Right ventricle myocardium superior (tissue), 1 donor: ENCODE data around the gene ENPP7. TPM values are rescaled to one million over a fixed set of nuclear protein-coding genes. Genes with fewer than 3 reads are reported as not detected.

Experiments used
- ATAC-seq: fragments of 200-7000 bp; cut with Tn5 transposase; one replicate; pipeline ENCODE4 v1.9.1; 2020; ENCODE audit warnings: mild to moderate bottlenecking; ENCODE audit not compliant: poor library complexity
- DNase-seq: peaks from one replicate; pipeline ENCODE4 v3.0.0-alpha.2; 2020
- intact Hi-C: fragments of 100-400 bp; cut with DNase I; formaldehyde crosslinking; loops from one replicate; pipeline ENCODE4 v1.11.2; 2022
- microRNA-seq: library from miRNA; unstranded; fragments of <30 nt; microRNA quantifications from one replicate; pipeline ENCODE4 v1.2.0, GENCODE V29; 2020
- total RNA-seq: library from RNA; stranded (reverse); fragmentation: NEBNext Ultra II Directional; extraction: Animal tissue kit (Norgen Biotek cat#: 25700); gene quantifications from one replicate; pipeline ENCODE4 v1.2.1, GENCODE V29; 2021
- donor health status: DM: no; HTN: yes; CAD: no; lungs with severe emphysema.

Gene ENPP7
- total RNA-seq, 1 donor from 2014 or later = not detected

DNA sequence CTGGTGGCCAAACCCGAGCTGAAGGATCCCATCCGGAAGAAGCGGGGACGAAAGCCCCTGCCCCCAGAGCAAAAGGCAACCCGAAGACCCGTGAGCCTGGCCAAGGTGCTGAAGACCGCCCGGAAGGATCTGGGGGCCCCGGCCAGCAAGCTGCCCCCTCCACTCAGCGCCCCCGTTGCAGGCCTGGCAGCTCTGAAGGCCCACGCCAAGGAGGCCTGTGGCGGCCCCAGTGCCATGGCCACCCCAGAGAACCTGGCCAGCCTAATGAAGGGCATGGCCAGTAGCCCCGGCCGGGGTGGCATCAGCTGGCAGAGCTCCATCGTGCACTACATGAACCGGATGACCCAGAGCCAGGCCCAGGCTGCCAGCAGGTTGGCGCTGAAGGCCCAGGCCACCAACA lies 53.1 kb downstream of the ENPP7 start:
- DNase-seq (peak; percentile 24), ATAC-seq (no peak)
- intact Hi-C loops = loop anchor here (10.0 kb wide), 1 partner anchor 131 kb away; no protein-coding TSS in a partner anchor

DNA sequence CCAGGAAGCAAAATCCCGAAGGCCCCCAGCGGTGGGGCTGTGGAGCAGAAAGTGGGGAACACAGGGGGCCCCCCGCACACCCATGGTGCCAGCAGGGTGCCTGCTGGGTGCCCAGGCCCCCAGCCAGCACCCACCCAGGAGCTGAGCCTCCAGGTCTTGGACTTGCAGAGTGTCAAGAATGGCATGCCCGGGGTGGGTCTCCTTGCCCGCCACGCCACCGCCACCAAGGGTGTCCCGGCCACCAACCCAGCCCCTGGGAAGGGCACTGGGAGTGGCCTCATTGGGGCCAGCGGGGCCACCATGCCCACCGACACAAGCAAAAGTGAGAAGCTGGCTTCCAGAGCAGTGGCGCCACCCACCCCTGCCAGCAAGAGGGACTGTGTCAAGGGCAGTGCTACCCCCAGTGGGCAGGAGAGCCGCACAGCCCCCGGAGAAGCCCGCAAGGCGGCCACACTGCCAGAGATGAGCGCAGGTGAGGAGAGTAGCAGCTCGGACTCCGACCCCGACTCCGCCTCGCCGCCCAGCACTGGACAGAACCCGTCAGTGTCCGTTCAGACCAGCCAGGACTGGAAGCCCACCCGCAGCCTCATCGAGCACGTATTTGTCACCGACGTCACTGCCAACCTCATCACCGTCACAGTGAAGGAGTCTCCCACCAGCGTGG lies 53.7 kb downstream of the ENPP7 start:
- ATAC-seq (no peak), DNase-seq (no peak)
- intact Hi-C loops = loop anchor here (10.0 kb wide), 1 partner anchor 130 kb away; no protein-coding TSS in a partner anchor

DNA sequence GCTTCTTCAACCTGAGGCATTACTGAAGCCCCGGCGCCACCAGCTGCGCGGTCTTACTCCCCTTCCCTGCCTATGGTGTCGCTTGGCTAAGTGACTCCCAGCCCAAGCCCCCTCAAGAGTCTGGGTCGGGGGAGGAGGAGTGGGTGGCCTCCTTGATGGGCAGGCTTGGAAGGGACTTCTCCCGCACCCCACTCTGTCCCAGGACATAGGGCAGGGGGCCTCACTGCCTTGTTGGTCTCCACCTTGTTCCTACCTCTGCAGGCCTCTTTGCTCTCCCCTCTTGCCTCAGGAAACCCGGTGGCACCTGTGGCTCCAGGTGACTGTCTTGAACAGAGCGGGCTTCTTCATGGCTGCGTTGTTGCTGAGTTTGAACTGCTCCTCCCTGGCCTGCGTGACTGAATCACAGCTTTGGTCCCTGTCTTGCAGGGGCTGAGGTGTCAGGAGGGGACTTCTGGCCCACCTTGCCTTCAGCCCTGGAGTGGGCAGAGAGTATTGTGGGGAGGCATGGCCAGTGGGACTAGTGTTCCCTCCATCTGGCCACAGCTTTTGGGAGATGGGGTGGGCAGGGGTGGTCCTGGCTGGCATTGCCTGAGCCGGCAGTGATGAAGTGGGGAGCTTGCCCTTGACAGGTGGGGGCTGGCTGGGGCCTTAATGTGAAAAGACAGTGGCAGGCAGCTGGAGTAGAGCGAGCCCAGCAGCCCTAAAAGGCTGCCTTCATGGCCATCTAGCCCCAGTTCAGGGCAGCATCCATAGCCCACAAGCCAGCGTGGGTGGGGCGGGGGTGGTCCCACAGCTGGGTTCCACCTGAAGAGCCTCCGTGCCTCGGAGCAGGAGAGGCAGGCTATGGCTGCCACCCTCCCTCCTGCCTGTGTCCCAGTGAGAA lies 54.5 kb downstream of the ENPP7 start:
- no peak for ATAC-seq
- intact Hi-C loops = loop anchor here (10.0 kb wide), 1 partner anchor 130 kb away; no protein-coding TSS in a partner anchor
- DNase-seq = peak; percentile 34

DNA sequence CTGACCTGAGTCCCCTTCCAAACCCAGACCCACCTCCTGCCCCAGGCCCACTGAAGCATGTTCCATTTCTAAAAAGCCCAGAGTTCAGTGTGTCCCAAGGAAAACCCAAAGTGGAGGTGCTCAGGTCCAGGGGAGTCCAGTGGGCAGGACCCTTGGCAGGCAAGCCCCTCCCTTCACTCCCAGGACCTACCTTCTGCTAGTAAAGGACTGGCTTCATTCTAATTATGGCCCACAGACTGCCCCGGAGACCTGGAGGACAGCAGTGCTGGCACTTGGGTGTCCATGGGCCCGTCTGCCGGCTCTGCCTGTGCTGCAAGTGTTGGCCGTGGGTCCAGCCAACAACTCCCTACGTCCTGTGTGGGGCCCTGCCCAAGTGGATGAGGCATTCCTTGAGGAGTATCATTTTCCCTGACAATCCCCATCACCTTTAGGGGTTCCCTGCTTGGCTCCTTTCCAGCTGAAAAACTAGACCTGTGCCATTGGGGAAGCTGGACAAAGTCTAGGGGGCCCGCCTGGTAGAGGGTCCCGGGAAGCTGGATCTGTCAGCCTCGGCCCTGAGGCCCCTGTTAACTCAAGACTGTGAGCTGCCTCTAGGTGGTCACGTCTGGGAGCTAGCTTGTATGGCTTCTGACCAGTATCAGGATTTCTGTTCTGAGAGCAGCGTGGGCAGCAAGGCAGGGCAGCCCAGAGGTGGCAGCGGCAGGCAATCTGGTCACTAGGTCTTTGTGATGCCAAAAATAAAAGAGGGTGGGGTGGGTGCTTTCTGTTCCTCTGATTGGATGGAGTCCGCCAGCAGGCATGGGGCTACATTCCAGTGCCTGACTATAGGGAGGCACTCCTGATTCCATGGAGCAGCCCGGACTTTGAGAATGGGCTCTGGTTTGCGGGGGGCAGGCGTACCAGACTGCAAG lies 55.4 kb downstream of the ENPP7 start:
- peak; percentile 29 for DNase-seq
- intact Hi-C loops = loop anchor here (10.0 kb wide), 1 partner anchor 129 kb away; no protein-coding TSS in a partner anchor
- peak; percentile 54 for ATAC-seq

DNA sequence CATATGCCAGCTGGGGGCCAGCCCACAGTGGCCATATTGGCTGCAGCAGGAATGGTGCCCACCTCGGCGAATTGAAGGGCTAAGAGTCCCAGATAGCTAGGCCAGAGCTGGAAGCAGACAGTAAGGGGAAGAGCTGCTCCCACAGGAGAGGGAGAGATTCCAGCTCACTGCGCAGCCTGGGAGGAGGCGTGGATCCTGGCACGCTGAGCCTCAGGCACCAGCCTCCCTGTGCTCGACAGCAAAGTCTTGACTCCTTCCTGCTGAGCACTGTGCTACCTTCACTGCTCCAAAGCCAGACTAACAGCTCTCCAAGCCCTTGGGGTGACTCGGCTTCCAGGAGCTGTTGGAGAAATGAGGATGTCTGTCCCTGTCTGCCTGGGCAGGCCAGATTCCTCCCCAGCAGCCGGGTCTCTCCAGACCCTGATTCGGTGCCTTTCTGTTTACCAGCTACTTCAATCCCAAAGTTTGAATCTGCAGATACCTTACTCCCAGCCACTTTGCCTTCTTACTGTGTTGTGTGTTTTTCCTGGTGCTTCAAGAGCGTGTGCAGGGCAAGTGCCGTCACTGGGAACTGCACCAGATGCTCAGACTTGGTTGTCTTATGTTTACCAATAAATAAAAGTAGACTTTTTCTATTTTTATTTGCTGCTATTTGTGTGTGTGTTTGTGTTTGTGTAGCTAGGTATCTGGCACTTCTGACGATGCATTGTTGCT lies 56.3 kb downstream of the ENPP7 start:
- intact Hi-C loops = loop anchor here (10.0 kb wide), 1 partner anchor 128 kb away; no protein-coding TSS in a partner anchor
- ATAC-seq (no peak), DNase-seq (no peak)

DNA sequence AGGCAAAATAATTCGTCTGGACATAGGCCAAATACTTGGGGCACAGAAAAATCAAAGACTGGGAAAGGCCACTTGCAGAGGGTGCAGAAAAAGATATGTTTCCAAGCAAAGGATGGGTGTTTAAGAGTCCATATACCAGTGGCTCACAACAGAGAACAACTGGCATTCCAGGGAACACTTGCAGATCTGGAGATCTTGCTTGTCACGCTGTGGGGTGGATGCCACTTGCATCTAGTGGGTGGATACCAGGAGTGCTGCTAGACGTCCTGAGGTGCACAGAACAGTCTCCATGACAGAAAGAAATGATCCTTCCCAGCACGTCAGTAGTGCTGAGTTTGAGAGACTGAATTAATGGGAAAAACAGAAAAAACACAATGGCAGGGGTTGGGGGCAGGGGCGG lies 57.7 kb downstream of the ENPP7 start:
- DNase-seq (peak; percentile 2), ATAC-seq (no peak)
- intact Hi-C loops = loop anchor here (10.0 kb wide), 1 partner anchor 126 kb away; no protein-coding TSS in a partner anchor

DNA sequence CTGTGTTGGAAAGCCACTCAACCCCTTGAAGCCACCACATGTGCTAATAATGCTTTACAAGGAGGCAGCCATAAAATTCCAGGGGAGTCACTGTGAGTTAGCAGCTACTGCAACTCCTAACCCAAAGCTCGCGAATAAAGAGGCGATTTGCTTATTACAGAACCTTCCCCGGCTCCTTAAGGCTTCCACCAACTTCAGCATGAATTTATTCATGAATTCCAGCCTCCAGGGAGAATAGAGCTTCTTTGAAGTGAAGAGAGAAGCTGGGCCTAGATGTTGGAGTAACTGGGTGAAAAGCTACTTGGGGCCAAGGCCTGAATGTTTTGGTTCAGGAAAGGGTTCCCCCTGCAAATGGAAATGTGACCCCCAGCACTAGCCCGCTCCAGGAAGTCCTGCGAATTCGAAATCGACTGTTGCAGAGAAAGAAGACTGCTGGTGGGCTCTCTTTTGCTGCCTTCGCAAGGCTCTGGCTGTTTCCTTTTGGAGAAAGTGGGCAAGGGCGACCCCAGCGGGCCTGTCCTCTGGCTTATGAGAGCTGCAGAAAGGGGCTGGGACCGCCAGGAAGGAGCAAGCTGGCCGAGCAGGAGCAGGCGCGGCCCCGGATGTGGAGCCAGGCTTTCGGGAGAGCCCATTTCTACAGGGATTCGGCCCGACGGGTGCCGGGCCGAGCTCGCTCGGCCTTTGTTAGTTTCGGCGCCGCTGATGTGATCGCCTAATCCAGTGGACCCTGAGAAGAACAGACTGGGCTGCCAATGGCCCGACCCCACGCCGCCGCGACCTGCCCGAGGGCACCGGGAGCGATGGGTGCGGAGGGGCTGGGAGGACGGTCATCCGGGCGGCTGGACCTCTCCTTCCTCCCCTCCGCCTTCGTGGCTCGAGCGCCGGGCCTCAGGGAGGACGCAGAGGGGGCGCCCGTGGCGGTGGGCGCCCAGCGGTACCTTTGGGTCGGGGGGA lies 58.5 kb downstream of the ENPP7 start:
- ATAC-seq = peak; percentile 13
- intact Hi-C loops = loop anchor here (10.0 kb wide), 1 partner anchor 126 kb away; no protein-coding TSS in a partner anchor

DNA sequence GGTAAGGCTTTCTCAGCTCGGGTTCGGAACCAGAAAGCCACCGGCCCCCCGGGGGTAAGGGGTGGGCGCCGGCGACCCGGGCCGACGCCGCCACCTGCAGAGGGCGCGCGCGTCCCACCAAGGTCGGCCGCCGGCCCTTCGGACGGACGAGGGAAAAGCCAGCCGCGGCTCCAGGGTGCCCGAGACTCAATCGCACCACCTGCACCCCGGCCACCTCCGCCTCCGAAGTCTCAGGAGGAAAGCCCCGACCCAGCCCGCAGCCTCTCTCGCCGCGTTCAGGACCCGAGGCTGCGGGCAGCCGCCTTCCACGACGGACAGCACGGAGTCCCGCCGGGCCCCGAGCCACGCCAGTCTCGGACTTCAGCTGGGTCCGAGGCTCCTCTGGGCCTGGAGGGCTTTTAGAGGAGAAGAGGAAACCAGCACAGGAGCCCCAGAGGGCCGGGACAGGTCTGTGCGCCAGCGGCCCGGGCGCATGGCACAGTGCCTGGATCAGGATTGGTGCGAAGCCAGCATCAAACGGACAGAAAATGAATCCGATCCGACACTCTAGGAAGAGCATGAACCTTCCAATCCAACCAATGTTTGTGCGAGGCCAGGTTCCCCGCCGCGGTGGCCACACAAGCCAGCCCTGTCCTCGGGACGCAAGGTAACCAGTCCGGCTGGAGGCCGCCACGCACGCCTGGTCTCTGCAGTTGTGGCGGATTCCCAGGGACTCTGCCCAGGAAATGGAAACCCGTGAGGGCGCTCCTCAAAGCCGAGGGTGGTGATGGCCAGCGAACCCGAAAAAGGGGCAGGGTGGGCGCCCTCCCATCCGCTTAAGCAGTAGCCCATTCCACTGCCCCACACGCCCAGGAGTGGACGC lies 59.4 kb downstream of the ENPP7 start:
- DNase-seq (peak; percentile 64), ATAC-seq (peak; percentile 79)
- intact Hi-C loops = loop anchor here (10.0 kb wide), 1 partner anchor 125 kb away; no protein-coding TSS in a partner anchor

More for the DNA sequence above, 58.5 kb downstream of the ENPP7 start:
- DNase-seq = peak; percentile 28

DNA sequence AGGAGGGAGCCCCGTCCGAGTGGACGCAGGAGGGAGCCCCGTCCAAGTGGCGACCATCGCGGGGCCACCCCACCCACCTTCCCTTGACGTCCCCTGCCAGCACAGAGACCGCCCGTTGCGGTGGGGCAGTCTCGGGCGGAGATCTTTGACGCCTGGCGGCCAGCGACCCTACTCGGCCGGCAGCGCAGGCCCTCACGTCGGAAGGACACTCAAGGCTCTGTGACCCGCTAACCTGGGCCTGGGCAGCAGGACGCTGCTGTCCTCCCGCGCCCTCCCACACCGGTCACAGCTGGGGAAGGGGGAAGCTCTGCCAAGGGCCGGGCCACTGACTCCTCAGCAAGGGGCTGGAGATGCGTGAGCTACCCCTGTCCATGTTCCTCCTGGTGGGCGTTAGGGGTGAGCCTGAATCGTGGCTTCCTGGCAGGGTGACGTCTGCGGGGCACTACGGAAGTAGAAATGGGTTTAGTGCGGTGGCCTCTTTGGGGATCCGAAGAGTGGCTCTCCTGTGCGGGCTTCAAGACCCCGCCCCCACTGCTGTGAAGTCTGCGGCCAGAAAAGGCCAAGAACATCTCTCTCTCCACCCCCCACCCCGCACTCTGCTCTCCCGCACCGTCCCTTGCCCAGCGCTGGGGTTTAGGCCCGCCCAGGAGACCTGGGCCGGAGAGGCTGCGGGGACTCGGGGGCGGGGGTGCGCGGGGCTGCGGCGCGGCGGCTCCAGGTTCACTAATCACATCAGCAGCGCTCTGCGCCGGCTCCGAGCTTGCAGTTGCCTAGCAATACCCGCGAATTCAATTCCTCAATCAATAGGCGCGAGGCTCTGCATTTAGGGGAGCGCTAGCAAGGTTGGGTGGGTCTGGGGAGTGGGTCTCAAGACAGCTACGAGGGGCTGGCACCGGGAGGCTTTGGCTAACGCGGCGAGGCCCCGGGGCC lies 60.3 kb downstream of the ENPP7 start:
- DNase-seq (peak; percentile 38), ATAC-seq (no peak)
- intact Hi-C loops = no loop called here

DNA sequence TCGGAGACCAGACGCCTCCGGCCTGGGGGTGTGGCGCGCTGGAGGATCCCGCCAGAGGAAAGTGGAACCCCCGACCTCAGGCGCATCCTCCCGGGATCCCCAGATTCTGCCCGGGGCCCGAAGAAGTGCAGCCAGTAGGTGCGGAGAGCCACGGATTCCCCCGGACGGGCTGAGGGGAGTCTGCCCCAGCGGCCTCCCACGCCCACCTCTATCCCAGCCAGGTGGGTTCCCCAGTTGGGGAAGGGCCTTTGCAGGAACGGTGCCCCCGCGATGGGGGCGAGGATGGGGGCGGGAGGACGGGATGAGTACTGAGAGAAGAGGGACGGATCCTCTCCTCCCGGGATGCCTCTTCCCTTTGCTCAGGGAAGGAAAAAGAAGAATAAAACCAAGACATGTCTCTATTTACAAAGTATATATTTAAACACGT lies 61.0 kb downstream of the ENPP7 start:
- DNase-seq (no peak), ATAC-seq (no peak)
- intact Hi-C loops = no loop called here

Small RNA genes lying within 50 kb of the gene (microRNA-seq; reads per million reads assigned to microRNA genes)
- not detected for gene MIR4739

Other genes with a start within 250 kb of the ENPP7 start
- gene RBFOX3, start 119.9 kb upstream of the ENPP7 start, total RNA-seq = not detected
- gene CBX2, start 47.2 kb downstream of the ENPP7 start, total RNA-seq = 4.2 TPM
- gene CBX8, start 66.1 kb downstream of the ENPP7 start, total RNA-seq = 6.2 TPM
- gene CBX4, start 108.5 kb downstream of the ENPP7 start, total RNA-seq = 25.6 TPM